COLO668 (cell line): ENCODE measurements around the gene CRACDL.

Experiments used
- DNase-seq: peaks from one replicate; lab custom pipeline; 2025; ENCODE audit not compliant: unreplicated experiment; lab: John Stamatoyannopoulos, UW

Gene CRACDL

GRCh38 chr2:98866033-98866432 is 70.0 kb downstream of the CRACDL start:
- no peak for DNase-seq

DNA sequence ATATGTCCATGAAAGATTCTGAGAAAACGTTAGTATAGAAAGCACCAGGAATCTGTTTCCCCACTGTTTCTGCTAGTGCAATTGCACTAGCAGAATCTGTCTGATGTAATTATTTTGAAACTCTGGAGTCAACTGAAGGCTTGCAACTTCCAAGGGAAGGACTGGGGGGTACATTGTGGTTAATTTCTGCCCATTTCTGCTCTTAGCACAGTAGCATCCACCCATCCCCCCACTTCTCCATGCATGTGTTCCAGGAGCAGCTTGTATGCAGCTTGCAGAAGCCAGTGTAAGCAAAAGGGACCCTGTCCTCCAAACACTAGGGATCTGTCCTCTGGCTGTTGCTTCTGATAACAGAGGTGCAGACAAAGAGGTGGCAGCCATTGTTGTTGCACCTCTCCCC is 74.4 kb downstream of the CRACDL start:
- DNase-seq = no peak

- no peak for DNase-seq
Observed at GRCh38 chr2:98859323-98859722, 76.7 kb downstream of the CRACDL start.

DNA sequence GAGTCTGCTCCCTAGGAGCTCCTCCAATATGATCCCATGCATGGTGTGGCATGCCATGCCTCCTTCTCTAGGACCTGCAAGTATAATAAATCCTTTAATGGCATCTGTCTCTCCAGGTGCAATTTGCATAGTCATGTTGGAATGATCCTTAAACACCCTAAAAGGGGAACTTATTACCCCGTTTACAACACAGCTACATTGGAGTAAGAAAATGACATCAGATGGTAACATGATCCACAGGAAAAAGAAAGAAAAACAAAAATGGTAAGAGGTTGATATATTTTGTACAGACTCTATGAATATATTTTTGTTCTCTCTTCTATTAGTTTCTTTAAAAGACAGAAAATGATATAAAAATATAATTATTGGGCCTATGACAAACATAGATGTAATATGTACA is 79.0 kb downstream of the CRACDL start:
- no peak for DNase-seq

GRCh38 chr2:98854682-98855081 is 81.3 kb downstream of the CRACDL start:
- DNase-seq = no peak

- no peak for DNase-seq
Observed at GRCh38 chr2:98852932-98853331, 83.1 kb downstream of the CRACDL start.

- DNase-seq = no peak
Observed at GRCh38 chr2:98850074-98850473, 86.0 kb downstream of the CRACDL start.

GRCh38 chr2:98849113-98849512 is 86.9 kb downstream of the CRACDL start:
- DNase-seq = no peak

DNA sequence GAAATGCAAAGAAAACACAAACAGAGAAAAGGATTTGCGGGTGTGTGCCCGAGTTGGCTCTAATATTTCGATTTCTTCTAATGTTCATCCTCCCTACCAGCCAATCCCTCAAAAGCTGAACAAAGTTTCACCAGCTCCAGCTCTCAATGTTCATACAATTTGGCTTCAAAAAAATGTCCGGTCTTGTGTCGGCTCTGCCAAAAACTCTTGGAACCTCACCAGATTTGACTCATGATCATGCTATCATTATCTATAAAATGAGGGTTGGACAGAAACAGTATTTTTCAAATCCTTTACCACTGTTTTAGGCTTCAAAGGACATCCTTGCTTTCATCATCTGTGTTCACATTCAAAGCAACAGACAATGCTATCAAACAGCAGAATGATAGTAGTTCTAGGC is 88.2 kb downstream of the CRACDL start:
- no peak for DNase-seq

DNA sequence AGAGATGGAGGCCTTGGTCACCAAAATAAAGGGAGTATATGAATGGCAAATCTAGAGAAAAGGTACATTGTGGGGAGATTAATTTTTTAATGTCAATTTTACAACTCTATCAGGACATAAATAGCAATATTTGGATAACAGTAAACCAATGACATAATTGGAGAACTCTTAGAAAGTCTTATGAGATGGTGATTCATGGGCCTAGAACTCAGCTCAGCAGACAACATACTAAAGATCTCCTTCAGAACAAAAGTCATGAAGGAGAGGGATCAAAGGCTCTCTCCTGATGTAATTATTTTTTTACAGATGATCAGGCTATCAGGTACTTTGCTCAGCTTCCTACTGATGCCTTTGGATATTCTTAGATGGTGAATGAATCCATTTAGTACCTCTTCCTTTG is 90.0 kb downstream of the CRACDL start:
- no peak for DNase-seq

GRCh38 chr2:98842136-98842535 is 93.9 kb downstream of the CRACDL start:
- no peak for DNase-seq

- no peak for DNase-seq
Observed at GRCh38 chr2:98839292-98839691, 96.7 kb downstream of the CRACDL start.

DNA sequence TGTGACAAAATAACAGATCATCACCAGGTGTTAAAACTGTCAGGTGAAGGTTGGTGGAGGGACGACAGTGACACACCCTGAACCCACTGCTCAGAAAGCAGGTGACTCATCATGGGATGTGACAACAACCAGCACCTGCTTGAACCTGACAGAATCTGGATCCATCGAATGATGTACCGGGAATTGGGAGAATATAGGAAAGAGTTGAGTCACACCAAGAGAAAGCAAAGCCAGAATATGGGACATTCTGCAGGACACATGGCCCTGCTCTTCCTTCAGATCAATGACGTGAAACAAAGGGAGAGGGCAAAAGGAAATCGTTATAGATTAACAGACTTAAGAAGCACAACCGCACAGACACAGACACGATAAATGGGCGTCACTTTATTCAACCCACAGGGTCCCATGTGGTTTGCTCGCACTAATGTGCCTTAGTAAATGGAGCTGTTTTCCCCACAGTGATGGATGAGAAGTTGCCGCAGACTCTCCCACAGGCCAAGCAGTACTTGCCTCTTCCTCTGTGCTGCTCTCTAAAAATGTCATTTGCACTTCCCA is 100.1 kb downstream of the CRACDL start:
- DNase-seq = peak; percentile 64

GRCh38 chr2:98833917-98834263 is 102.1 kb downstream of the CRACDL start:
- no peak for DNase-seq

DNA sequence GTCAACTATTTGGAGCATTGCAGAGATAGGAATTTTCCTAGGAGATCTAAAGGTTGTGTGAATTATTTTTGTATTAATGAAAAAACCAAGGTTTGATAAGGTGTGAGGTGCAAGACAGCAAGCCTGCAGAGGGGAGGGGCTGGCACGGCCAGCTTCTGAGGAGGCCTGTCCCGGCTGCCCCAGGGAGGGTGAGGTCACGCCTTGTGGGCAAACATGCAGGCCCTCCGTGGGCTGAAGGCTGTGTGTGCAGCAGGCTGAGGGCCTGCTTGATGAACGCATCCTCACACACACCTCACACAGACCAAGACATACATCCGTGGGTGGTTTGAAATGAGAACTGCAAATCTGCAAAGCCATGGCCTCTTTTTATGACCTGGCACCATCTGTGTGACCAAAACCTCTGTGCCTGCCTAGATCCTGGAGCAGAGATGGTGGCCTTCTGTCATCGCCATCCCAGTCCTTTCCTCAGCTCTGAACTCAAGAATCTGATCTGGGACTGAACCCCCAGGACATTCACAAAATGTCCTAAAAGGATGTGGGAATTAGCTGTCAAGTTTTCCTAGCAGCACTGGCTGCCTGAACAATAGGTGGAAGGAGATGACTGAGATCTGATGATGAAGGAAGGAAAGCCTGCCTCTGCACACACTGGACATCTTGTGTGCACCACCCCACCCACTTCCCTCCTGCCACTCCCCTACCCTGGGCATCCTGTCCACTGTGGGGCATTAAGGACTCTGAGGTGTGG is 102.7 kb downstream of the CRACDL start:
- no peak for DNase-seq

DNA sequence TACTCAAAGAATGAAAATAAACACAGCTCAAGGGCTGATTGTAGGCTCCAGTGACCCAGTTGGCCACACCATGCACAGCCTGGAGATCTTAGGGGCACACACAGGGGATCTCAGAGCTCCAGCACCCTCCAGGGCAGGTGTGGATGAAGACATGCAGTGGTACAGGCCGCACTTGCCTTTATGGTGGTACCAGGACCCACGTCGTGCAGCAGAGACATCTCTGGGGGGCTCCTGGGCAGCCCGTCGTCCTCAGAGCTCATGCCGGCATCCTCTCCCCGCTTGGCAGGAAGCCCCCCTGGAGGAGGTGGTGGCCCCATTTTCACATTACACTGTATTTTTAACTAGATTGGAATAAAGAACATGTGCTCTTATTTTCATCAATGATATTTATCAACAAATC is 103.9 kb downstream of the CRACDL start:
- no peak for DNase-seq

GRCh38 chr2:98830571-98831145 is 105.4 kb downstream of the CRACDL start:
- no peak for DNase-seq

GRCh38 chr2:98829581-98830270 is 106.3 kb downstream of the CRACDL start:
- no peak for DNase-seq

DNA sequence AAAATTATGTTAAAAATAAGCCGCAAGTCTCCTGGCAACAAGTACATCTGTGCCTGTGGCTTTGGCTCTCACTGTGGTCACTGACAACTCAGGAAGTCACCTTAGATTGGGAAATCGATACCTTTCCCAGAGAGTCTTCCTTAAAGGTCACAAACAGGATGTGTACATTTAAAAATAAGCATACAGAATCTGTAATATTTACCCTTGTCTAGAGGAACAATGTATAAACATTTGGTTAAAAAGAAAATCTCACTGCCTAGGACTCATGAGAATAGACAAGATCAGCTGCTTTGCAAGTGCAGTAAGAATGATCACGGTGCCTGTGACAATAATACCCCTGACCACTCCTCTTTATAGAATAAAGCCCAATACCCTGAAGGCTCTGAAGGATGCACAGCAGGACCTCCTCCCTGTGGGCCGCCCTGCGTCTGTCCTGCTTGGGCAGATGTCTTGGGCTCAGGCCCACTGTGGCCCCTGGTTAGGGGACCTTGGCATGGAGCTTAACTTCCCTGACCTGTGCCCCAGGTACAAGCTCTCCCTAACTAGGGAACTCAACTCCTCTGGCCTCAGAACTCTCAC is 107.1 kb downstream of the CRACDL start:
- peak; percentile 33 for DNase-seq

GRCh38 chr2:98828369-98828744 is 107.7 kb downstream of the CRACDL start:
- DNase-seq = no peak

- DNase-seq = no peak
Observed at GRCh38 chr2:98827625-98828368, 108.2 kb downstream of the CRACDL start.
